ENCODE results near the gene FBXO3. TPM values are rescaled to one million over a fixed set of nuclear protein-coding genes. Genes with fewer than 3 reads are reported as not detected.
"Not testable (repeated sequence)": the region's sequence is repeated elsewhere in the genome, so short reads cannot be mapped to it uniquely, and the experiment has no call there.

Gene FBXO3, protein sequence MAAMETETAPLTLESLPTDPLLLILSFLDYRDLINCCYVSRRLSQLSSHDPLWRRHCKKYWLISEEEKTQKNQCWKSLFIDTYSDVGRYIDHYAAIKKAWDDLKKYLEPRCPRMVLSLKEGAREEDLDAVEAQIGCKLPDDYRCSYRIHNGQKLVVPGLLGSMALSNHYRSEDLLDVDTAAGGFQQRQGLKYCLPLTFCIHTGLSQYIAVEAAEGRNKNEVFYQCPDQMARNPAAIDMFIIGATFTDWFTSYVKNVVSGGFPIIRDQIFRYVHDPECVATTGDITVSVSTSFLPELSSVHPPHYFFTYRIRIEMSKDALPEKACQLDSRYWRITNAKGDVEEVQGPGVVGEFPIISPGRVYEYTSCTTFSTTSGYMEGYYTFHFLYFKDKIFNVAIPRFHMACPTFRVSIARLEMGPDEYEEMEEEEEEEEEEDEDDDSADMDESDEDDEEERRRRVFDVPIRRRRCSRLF
- polyA plus RNA-seq (ENCODE audit: insufficient read length in 3 of 3) = 10 to 100 TPM; 62.1 to 71.3 (median 65.1) TPM

DNA sequence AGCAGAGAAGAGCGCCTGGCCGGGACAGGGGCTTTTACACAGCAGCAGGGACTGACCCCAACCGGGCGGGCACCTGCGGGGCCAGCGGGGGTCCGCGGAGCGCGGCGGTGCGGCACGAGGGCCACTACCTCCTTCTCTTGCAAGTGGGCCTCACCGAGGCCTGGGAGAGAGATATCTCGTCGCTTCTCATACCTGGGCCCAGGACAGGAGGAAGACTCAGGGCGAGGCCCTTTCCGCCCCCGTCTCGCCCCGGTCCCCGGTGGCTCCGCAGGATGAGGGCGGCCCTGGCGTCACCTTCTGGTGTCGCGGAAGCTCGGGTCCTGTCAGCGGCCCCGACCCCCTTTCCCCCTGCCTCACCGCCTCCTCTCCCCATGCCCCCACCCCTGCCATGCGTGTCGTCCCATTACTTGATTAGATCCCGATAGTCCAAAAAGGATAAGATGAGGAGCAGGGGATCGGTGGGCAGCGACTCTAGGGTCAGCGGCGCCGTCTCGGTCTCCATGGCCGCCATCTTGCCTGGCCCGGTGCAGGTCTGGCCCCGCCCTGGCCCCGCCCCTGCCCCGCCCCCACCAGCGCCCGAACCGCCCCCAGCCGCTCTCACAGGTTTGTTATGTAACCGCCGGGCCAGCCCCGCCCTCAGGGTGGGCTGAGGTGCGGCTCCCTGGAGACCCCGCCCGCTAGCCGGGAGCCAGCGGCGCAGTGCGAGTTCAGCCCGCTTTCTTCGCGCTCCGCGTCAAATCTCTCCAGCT is at the start of gene FBXO3:
FBXO3 (minus strand) TSS at position 534 of the 749 bp plus-strand sequence; CDS start at position 511, 23 bp downstream.
- DNase-seq (ENCODE audit: low read depth in 3 of 3, low spot score in 2 of 3) = peak; percentile 47 to 78 (median 77)

DNA sequence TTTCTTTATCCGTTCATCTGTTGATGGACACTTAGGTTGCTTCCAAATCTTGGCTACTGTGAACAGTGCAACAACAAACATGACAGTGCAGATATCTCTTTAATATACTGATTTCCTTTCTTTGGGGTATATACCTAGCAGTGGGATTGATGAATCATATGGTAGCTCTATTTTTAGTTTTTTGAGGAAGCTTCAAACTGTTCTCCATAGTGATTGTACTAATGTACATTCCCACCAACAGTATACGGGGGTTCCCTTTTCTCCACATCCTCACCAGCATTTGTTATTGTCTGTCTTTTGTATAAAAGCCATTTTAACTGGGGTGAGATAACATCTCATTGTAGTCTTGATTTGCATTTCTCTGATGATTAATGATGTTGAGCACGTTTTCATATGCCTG is 48.7 kb upstream of the FBXO3 start:
- DNase-seq (ENCODE audit: low read depth in 3 of 3, low spot score in 2 of 3) = not testable (repeated sequence)

DNA sequence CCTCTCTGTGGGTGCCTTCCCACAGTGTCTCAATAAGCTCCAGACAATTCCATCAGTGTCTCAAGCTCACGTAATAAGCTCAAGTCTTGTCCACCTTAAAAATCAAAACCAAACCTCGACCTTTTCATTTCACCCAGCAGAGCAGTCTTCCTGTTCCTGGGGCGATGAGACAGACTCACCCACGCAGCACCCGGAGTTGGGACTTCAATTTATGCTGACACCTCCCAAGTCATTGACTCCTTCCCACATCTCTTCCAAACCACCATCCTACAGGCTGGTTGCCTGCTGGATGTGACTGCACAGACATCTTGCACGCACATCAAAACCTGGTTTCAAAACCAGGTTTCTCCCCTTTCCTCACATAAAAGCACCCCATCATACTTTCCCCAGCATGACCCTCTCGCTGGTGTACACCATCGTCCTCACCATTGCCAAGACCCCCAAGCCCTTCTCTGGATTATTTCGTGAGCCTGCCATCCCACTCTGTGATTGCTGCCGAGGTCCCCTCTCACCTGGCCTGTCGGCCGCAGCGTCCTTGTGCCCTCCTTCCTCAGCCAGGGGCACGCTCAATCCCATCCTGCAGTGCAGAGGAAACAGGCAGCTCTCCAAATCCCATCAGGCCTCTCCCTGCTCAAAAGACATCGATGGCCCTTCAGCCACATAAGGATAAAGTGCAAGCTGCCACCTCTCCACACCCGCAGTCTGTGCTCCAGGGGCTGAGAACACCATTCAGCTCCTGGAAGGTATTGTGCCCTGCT is 45.1 kb upstream of the FBXO3 start:
- no peak for DNase-seq (ENCODE audit: low read depth in 3 of 3, low spot score in 2 of 3)

DNA sequence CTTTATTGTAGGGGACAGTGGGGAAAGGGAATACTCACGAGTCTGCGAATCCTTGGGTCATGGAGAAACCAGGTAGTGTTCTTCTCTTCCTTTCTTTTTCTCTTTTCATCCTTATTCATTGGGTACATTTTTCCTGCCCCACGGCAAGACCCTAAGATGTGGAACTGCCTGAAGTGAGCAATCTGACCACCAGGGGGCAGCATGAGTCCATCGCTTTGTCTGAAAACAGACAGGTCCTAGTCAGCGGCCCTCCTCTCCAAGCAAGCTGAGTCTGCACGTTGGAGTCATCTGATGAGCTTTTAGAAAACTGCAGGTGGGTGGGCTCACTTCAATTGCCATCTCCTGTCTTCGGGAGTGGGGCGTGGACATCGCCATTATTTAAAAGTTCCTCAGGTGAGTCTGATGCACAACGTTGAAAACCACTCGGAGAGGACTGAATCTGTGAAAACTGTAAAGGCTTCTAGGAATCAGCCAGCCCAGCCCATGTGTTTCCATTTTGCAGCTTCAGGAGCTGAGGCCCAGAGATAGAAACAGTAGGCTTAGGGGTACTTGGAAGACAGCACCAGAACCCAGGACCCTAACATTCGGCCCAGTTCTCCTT is 34.0 kb upstream of the FBXO3 start:
- peak; percentile 71 to 77 (median 76) for DNase-seq (ENCODE audit: low read depth in 3 of 3, low spot score in 2 of 3)

DNA sequence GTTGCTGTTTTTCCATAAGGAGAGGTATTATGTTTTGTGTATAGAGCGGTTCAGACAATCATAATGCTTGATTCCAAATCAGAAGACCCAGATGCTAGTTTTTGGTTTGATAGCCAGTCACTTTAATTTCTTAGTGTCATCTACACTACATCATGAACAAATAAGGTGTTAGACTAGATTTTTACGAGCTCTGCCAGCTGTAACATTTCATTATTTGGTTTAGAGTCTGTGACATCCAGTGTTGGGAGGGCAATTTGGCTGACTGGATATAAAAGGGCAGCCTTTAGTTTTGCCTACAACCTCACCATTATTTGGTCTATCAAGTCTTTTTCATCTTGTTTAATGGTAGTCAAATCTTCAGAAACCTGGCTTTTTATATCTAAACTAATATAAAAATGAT is 30.2 kb upstream of the FBXO3 start:
- no peak for DNase-seq (ENCODE audit: low read depth in 3 of 3, low spot score in 2 of 3)

DNA sequence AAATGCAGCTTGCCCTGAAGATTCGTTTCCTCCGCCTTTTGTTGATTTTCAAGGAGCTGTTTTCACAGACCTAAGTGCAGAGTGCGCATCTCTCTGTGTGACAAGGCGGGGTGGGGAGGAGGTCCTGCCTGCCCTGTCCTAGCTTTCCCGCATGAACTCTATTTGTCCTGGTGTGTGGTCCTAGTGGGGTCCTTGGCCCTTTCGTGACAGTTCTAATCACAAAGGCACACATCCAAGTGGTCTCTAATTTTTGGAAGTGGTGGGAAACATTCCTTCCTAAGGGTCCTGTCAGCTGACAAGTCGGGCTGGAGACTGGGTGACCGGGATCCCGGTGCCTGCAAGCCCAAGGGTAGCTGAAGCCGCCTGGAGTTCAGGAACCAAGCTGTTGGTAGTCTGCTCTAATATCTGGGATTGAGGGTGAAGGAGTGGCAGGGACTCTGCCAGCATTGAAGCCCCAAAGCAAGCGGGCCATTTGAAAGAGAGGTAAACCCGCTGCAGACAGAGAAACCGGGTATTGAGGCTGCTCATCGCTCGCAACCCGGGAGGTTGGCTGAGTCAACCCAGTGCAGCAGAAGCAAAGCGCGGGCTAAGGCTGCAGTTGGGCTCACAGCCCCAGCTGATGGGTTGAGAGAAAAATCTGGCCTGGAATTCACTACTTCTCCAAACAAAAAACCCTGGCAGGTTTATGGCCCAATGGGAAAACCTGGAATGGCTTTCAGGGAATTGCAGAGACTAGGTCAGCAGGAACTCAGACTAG is 28.1 kb upstream of the FBXO3 start:
- peak in 2 of 3 donors; percentile 62 to 73 for DNase-seq (ENCODE audit: low read depth in 3 of 3, low spot score in 2 of 3)

DNA sequence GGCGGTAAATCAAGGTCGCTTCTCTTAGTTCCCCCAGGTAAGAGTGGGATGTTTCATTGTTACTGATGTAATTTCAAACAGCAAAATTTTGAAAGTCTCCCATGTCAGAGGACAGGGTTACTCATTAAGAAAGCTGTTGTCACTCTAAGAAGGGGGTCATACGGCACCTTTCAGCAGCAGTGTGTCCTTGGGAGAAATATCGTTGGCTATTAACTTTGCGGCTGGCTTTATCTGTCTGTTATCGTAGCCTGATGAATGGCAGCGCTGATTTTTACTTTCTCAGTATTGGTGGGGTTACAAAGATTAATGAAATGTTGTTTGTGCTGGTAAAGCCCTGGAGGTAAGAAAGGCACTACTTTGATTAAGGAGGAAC is 27.5 kb upstream of the FBXO3 start:
- no peak for DNase-seq (ENCODE audit: low read depth in 3 of 3, low spot score in 2 of 3)

DNA sequence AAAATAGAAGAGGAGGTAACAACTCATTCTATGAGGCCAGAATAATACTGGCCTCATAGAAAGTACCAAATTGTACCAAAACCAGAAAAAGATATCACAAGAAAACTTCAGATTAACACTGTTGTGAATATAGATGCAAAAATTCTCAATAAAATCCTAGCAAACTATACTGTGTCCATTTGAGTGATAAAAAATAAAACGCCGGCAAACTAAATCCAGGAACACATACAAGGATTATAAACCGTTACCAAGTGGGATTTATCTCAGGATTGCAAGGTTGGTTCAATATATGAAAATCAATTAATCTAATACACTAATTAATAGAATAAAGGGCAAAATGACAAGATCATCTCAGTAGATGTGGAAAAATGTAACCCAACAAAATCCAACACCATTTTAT is 23.6 kb upstream of the FBXO3 start:
- DNase-seq (ENCODE audit: low read depth in 3 of 3, low spot score in 2 of 3) = no peak

DNA sequence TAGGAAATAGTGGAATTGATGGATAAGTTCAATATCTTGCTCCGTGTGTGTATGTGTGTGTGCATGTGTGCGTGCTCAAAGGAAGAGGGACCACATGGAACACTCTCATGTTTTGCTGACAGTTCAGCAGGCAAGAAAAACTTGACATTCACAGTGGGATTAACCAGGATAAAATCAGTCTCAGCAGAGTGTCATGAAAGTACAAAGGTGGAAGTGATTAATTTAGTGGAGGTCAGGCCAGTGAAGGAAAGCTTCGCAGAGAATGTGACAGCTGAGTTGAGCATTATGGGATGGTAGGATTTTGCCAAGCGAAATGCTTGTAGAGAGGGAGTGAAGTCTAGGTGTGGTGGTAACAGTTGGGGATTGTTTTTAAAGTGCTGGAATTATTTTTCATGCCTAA is 15.7 kb upstream of the FBXO3 start:
- DNase-seq (ENCODE audit: low read depth in 3 of 3, low spot score in 2 of 3) = no peak

DNA sequence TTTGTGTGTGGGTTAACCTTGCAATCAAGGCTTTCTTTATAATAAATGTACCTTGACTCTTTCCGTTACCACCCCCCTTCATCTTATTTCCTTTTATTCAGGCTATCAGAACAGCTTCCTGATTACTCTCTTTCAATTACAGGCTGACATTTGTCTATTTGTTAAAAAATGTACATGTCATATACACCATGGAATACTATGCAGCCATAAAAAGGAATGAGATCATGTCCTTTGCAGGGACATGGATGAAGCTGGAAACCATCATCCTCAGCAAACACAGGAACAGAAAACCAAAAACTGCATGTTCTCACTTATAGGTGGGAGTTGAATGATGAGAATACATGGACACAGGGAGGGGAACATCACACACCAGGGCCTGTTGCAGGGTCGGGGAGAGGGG is 13.8 kb upstream of the FBXO3 start:
- DNase-seq (ENCODE audit: low read depth in 3 of 3, low spot score in 2 of 3) = not testable (repeated sequence)

DNA sequence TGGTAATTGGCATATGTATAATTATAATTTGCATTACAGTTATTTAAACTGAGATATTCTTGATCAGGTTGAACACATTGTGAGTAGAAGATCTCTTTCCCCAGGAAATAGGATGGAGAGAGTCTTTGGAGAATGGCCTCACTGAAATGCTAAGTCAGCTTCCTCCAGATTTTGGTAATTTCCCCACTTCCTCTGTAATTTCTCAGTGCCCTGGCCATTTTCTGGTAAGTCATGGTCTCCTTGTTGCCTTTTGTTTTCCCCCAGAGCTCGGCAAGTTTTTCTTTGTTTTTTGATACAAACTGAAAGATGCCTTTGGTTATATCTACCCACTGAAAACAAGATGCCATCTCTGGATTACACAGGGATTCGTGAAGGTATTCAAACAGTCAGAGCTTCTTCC is 12.8 kb upstream of the FBXO3 start:
- DNase-seq (ENCODE audit: low read depth in 3 of 3, low spot score in 2 of 3) = no peak

DNA sequence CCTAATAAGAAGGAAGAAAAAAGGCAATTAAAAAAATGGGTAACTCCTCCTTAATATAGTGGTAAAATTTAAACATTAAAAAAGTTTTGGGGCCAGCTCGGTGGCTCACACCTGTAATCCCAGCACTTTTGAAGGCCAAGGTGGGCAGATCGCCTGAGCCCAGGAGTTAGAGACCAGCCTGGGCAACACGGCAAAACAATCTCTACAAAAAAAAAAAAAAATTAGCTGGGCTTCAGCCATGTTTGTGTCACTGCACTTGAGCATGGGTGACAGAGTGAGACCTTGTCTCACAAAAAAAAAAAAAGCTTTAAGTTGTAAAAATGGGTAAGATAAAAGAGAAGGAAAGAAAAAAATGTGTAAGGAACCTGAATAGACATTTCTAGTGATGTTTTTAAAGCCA is 11.3 kb upstream of the FBXO3 start:
- DNase-seq (ENCODE audit: low read depth in 3 of 3, low spot score in 2 of 3) = no peak

DNA sequence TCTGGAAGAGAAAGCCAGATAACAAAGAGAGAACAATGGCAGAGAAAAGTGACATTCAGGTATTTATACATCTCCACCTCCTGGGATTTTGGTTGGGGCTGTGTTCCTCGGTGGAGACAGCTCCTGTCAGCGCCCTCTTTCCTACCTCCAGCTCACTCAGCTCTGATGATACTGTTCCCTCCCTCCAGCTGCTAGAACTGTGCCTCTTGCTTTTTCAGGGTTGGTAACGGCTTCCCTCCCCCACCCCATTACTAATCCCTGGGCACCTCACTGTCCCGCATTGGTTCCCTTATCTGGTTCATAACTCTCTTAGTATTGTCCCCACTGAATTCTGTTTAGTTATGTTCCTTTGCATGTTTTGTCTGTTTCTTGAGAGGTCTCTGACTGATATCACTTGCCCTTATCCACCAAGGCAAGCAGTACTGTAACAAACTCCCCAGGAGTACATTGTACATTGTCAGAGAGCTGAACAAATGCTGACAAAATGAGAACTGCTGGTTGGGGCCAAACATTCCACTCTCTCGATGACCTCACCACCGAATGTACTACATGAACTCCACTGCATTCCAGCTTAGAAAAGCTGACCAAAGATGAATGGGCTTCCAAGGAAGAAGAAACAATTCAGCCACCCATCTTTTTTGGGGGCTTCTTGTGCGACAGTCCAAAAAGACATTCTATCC is 5.7 kb upstream of the FBXO3 start:
- DNase-seq (ENCODE audit: low read depth in 3 of 3, low spot score in 2 of 3) = no peak

DNA sequence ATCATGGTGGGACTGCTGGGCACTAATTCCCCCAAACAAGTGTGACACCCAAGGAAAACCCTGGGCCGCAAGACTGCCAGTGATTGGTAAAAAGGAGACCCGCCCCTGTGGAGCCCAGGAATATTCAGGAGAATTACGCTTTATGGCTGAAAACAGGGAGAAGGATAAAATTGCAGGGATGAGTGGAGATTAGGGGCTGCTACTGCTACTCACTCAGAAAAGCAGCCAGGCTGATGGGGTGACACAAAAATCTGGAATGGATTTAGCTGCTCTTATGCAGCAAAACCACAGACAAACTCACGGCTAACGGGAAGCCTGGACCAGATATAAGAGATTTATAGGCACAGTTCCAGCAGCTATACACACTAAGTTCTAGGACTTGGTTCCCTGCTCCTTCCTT is 4.4 kb upstream of the FBXO3 start:
- DNase-seq (ENCODE audit: low read depth in 3 of 3, low spot score in 2 of 3) = peak in 1 of 3 donors; percentile 32

DNA sequence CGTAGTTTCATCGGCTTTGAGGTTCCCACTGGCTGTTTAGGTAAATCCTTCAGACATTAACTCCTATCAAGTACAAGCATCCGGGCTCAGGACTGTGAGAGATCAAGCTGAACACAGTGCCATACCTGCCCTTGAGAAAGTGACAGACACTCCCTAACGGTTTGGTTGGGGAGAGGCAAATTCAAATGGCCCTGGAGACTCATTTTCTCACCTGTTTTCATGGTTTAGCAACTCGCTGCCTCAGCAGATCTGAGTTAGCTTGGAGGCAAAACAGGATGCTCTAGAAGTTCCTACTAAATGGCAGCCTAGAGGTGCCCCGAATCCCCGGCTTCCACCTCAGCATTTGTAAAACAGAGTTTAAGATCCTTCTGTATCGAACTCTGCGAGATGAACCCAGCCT is 3.6 kb upstream of the FBXO3 start:
- DNase-seq (ENCODE audit: low read depth in 3 of 3, low spot score in 2 of 3) = no peak

DNA sequence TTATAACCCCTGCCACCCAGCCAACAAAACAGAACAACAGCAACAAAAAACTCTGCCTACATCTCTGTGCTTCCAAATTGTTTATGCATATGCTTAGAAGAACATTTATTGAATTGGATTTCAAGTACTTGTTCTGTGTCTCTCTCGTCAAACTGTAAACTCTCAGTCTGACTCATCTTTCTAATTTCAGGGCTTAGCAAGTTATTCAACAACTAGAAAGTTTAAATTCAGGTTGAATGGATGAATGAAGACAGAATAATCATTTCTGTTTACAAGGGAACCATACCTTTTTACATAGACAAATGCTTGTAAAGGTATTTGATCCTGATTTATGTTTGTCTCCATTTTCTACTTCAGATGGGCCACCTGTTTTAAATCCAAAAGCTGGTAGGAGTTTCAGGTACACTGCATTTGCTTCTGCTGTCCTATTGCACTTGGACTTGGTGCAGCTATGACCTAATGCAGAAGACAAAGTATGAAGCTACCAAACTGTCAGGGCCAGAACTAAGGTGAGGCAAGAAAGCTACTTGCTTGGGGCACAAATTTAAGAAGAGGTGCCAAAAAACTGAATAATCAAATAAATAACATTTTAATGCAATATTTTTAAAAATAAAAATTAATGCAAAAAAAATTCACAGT is 1.6 kb upstream of the FBXO3 start:
- DNase-seq (ENCODE audit: low read depth in 3 of 3, low spot score in 2 of 3) = no peak

DNA sequence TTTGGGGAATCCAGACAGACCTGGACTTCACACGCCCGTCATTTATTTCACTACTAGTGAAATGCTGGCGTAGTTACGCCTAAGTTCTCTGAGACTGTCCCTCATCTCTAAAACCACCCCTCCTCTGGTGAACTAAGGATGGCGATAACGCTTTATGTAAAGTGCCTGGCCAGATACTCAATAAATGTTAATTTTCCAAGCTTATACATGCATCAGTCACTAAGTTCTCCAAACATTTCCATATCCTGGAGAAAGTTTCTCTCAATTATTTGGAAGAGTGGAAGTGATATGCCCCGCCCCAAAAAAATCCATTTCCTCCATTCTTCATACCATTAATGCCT is 1.1 kb upstream of the FBXO3 start:
- no peak for DNase-seq (ENCODE audit: low read depth in 3 of 3, low spot score in 2 of 3)

DNA sequence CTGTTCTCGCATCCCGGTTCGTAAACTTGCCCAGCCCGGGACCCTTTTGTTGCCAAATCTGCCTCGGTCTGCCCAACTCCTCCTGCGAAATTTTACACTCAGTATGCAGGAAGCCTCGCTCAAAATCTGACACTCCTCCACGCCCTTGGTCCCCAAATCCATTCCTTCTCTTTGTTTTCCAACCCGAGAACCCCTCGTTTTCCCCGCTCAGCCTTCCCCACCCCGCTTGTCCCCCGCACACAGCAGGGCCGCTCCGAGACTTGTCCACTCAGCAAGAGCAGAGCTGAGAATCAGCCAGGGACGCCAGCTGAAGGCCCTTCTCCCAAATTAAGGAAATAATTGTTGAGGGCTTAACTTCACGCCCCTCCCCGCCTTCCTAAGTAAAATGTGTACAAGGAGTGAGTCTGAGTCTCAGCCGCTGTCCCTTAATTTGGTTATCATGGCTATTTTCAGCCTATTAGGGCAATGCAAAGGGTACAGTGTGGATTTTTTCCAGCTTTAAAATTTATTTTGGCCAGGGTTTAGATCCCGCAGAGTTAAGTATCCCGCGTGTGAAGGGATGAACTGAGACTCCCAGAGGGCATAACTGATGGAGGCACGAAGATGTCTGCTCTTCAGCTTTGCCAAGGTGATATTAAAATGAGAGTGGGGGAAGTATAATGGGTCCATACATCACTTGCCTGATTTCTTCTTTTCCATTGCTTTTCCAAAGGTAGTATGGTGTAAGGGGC is 581 bp upstream of the FBXO3 start:
- DNase-seq (ENCODE audit: low read depth in 3 of 3, low spot score in 2 of 3) = peak in 1 of 3 donors; percentile 13

Measured in right renal cortex interstitium (tissue), 3 donors.